GM18507 (cell line): ENCODE measurements around the gene TIRAP.

Experiments used
- DNase-seq: peaks from one replicate; pipeline ENCODE4 v3.0.0; 2011; ENCODE audit warnings: low read depth; ENCODE audit not compliant: insufficient read length; ENCODE audit errors: extremely low spot score
- FAIRE-seq: peaks from 2 replicates; lab custom pipeline; 2011; peaks lifted over from hg19 to GRCh38; lab: Jason Lieb, UNC

TIRAP gene

DNA sequence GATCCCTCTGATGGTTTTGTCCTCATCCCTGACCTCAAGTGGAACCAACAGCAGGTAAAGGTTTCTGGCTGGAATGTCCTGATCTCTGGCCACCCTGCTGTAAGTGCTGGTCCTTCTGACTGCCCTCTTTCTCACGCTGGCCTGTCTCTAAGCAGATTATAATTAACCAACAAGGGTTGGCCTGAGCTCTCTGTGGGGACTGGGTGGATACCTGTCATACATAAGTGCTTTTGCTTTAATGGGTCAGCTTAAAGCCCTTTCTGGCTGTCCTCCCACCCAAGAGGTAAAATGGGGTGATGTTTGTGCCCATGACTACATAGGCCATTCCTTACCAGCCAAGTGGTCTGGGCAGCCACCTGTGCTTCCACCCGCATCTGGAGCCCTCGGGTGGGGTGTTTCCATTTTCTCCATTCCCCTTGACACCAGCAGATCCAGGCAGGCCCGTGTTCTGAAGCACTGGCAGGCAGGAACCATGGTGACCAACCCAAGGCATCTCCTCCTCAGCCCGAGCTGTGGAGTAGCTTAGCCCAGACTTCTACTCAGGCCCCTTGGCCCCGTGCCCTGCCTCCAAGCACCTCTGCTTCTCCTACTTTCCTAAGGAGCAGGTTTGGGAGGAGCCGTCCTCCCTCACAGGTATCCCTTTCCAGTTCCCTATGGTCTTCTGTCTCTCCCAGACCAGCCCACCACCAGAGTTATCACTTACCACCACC is 55.6 kb downstream of the TIRAP start:
- no peak for DNase-seq
- FAIRE-seq = no peak

DNA sequence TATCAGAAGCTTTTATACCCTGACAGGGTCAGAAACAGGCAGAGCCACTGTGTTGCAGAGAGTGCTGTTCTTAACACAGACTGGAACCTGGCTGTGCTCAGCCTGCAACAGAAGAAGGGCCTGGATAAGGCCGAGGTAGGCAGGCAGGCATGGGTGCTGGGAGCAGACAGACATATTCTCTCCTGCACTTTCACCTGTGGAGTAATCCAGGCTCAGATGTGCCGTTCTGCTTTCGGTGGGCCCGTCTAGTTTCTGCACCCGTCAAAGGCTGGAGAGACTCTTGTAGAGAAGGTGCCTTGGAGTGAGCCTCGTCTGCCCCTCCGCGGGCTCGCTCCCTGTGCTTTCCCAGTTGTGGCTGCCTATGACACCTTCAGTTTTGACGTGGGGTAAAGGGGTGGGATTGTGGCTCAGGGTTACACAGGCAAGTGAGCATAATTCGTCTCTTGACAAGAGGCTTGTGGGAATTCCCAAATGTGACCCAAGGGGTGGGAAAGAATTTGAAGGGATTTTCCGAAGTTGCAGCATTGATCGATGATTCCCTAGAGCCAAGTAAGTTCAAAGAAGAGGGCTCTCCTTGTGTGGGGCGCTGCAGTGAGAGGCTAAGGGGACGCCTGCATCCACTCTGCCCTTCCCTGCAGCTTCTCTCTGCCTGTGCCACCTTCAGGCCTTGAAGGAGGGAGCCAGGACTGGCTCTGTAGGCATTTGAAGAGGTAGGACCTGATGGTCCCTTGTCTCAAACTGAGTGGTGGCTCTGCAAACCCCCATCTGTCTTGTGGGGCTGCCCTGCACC is 56.4 kb downstream of the TIRAP start:
- no peak for FAIRE-seq

DNA sequence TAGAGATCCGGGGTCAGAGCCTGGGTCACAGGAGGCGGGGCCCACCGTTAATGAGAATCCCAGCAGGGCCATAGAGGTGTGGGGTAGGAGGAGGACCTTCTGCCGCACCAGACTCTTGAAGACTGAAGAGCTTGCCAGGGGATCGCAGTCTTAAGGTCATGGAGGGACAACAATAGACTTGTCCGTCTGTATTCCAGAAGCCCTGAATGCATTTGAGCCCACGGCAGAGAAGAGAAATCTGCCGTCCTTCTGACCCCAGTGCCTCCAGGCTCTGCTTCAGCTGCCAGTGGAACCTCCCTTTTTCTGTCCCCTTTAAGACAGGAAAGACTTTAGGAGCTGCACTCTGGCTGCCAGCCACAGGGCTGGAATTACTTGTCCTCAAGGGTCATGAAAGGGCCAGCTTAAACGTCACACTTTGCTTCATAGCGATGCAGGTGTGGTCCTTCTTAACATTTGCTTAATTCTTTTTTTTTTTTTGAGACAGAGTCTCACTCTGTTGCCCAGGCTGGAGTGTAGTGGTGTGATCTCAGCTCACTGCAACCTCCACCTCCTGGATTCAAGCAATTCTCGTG is 57.1 kb downstream of the TIRAP start:
- FAIRE-seq (no peak), DNase-seq (no peak)

More for the DNA sequence above, 56.4 kb downstream of the TIRAP start:
- no peak for DNase-seq

DNA sequence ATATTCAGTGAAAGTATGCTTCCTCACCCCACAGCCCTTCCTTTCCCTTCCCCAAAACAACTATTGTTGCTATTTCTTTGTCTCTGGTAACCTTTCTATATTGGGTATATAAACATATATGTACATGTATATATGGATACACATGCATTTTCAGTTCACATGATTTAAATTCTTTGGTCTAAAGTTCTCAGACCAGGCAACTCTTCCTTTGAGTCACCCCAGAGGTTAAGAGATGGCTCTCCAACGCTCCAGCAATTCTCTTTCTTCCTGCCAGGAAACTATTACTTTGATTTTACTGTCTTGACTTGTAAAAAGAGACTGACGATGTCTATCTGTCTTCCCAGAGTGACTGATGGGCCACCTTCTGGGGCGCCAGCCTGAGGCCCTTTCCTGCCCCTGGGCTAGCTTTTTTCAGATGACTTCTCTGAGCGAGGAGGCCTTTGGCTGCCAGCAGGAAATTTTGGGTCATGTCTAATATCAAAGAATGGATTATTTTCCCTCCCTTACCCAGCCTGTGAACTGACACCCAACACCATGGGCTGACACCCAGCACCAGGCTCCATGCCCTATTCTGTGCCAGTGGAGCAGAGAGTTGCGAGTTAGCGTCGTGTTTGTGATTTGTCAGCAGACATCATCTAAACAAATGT is 58.2 kb downstream of the TIRAP start:
- FAIRE-seq = no peak

DNA sequence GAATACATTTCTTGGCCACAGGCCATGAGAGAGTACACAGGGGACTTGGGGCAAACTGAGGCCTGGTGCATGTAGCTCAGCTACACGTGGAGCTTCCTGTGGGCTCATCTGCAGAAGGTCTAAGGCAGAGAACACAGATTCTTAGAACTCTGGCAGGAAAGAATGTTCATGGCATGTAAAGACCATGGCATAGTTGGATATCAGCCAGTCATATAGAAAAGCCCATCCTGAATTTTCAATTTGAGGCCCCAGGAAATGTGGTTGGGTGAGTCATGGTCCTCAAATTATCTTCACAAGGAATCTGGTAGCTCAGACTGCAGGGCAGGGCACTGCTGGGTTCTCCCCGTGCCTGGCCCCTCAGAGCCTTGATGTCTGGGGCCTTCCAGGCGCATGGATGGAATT is 58.9 kb downstream of the TIRAP start:
- no peak for DNase-seq
- FAIRE-seq = no peak

More for the DNA sequence above, 58.2 kb downstream of the TIRAP start:
- no peak for DNase-seq

DNA sequence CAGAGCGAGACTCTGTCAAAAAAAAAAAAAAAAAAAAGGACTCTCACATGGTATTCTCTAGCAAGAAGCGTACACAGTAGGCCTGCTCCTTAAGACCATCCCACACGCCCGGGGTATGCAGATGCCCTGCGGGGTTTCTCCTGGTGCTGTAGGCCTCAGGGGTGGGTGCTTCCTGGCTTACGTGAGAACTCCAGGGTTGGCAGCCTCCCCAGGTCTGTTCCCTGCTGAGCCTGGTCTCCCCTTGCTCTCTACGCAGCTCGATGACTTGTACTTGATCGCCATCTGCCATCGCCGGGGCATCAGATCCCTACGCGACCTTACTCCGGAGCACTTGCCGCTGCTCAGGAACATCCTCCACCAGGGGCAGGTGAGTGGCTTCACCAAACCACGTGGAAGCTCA is 60.2 kb downstream of the TIRAP start:
- DNase-seq = no peak
- no peak for FAIRE-seq
